Neutrophil (primary cell): ENCODE results near the gene OR5B3.

Source experiments
- H3K27ac ChIP-seq: fragments of 200-600 bp; sonication (generic); 2 replicates; pipeline ENCODE4 v1.5.1; 2016; ENCODE audit warnings: mild to moderate bottlenecking, moderate library complexity
- H3K27me3 ChIP-seq: fragments of 200-600 bp; sonication (generic); 2 replicates; pipeline ENCODE4 v1.6.0; 2016; ENCODE audit warnings: mild to moderate bottlenecking
- H3K36me3 ChIP-seq: fragments of 200-600 bp; sonication (generic); 2 replicates; pipeline ENCODE4 v1.5.1; 2017
- H3K4me1 ChIP-seq, 2 experiments: fragments of 200-600 bp in 1 of 2; sonication (generic) in 1 of 2; 1 replicate in 1 of 2; 2 replicates in 1 of 2; pipeline versions ENCODE4 v1.5.1 to v1.6.1; 2013 to 2016; ENCODE audit warnings: low read depth in 1 of 2, low read length in 1 of 2, mild to moderate bottlenecking in 1 of 2, moderate library complexity in 1 of 2; ENCODE audit not compliant: control insufficient read depth in 1 of 2, insufficient read depth in 1 of 2
- H3K4me3 ChIP-seq, 2 experiments: fragments of 200-600 bp in 1 of 2; sonication (generic) in 1 of 2; 1 replicate in 1 of 2; 2 replicates in 1 of 2; pipeline ENCODE4 v1.5.1; 2013 to 2016; ENCODE audit warnings: low read depth in 1 of 2, low read length in 1 of 2, mild to moderate bottlenecking in 1 of 2, moderate library complexity in 1 of 2
- H3K9me3 ChIP-seq: fragments of 200-600 bp; sonication (generic); 2 replicates; pipeline ENCODE4 v1.5.1; 2016
- TF ChIP-seq, protein P1 (sequence below): fragments of 200-600 bp; sonication (generic); IDR thresholded peaks from 2 replicates; pipeline ENCODE4 v1.5.1; 2016; ENCODE audit warnings: antibody characterized with exemption

Gene OR5B3

DNA sequence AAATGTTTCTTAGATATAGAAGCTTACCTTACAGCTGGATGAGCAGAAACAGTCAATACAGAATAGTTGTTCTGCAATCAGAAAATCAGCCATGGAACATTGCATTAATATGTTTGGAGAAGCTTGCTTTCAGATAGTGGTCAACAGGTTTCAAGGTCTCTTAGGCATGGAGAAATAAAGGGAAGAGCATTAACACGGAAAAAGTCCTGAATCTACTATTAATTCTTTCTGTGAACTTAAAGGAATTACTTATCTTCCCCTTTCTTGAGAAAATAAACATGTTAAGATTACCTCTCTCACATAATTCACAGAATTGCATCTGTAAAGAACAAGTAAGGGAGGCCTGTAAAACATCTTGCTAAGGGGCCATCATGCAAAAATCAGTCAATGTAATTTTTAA, at the start of gene OR5B3:
Gene OR5B3 (minus strand): TSS at position 101 of the 400 bp plus-strand sequence. CDS start 3,465 bp downstream, outside the sequence.
- Histone ChIP-seq H3K4me1 (no peaks in the 10 kb centered on the region), H3K27me3 (no peaks in the 10 kb centered on the region), H3K27ac (no peak within 1 kb of the TSS), H3K36me3 (no peaks in the 10 kb centered on the region), H3K4me3 (no peak within 1 kb of the TSS), H3K9me3 (no peaks in the 10 kb centered on the region)
- TF ChIP-seq, protein P1, sequence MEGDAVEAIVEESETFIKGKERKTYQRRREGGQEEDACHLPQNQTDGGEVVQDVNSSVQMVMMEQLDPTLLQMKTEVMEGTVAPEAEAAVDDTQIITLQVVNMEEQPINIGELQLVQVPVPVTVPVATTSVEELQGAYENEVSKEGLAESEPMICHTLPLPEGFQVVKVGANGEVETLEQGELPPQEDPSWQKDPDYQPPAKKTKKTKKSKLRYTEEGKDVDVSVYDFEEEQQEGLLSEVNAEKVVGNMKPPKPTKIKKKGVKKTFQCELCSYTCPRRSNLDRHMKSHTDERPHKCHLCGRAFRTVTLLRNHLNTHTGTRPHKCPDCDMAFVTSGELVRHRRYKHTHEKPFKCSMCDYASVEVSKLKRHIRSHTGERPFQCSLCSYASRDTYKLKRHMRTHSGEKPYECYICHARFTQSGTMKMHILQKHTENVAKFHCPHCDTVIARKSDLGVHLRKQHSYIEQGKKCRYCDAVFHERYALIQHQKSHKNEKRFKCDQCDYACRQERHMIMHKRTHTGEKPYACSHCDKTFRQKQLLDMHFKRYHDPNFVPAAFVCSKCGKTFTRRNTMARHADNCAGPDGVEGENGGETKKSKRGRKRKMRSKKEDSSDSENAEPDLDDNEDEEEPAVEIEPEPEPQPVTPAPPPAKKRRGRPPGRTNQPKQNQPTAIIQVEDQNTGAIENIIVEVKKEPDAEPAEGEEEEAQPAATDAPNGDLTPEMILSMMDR = no peak

DNA sequence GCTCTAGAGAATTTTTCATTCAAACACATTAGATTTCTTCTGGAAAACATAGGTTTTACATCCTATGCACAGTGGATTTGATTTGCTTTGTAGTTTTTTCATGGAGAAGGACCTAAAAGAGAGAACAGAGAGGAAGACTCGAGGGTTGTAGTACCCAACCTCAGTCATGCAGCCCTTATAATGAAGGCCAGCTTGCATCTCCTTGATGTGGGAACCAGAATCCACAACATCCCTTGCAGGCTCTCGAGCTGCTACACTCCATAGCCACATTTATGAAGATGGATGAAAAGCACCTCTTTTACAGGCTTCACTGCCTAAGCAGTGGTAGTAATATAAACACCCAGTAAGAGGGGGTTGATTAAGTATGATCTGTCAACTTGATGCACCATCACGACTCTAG, 44.9 kb upstream of the OR5B3 start:
- no peaks in the 10 kb centered on the region for H3K27me3 ChIP-seq
- TF ChIP-seq, protein P1 = no peak
- H3K36me3 ChIP-seq = no peaks in the 10 kb centered on the region
- no peaks in the 10 kb centered on the region for H3K4me1 ChIP-seq
- H3K9me3 ChIP-seq = no peaks in the 10 kb centered on the region
- no peak overlapping the region for H3K27ac ChIP-seq
- no peak overlapping the region for H3K4me3 ChIP-seq

DNA sequence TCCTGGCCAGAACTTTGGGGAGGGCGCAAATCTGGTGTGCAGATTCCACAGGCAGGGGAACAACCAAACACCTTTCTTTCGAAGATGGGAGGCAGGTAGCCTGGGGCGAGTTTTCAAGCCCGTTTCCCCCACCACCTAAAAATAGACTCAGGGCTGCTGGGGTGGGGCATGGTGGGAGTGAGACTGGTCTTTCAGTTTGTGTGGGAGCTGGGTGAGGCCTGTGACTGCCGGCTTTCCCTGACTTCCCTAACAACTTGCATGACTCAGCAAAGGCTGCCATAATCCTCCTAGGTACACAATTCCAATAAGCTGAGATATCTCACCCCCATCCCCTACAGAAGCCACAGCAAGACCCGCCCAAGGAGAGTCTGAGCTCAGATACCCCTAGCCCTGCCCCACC, 39.6 kb upstream of the OR5B3 start:
- H3K4me3 ChIP-seq = no peak overlapping the region
- no peaks in the 10 kb centered on the region for H3K4me1 ChIP-seq
- no peak overlapping the region for H3K27ac ChIP-seq
- TF ChIP-seq, protein P1 = no peak
- no peaks in the 10 kb centered on the region for H3K9me3 ChIP-seq
- no peaks in the 10 kb centered on the region for H3K36me3 ChIP-seq
- H3K27me3 ChIP-seq = no peaks in the 10 kb centered on the region

DNA sequence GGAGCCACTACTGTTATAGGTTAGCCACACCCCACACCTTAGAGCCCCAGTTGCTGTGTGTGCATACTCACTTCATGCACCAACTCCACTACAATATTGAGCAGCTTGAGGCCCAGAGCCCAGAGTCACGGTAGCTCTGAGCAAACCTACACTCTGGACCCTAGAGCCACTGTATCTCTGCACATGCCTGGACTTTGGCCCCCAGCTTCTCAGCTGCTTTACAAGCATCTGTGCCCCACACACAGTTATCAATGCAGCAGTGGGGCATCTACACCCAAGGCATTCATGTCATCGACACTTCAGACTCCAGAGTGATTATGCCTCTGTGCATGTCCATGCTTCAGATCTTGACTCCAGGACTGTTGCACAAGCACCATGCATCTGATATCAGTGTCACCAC, 37.6 kb upstream of the OR5B3 start:
- Histone ChIP-seq H3K9me3 (no peaks in the 10 kb centered on the region), H3K4me3 (no peak overlapping the region), H3K27me3 (no peaks in the 10 kb centered on the region), H3K27ac (no peak overlapping the region), H3K4me1 (no peaks in the 10 kb centered on the region), H3K36me3 (no peaks in the 10 kb centered on the region)
- TF ChIP-seq, protein P1 = no peak

DNA sequence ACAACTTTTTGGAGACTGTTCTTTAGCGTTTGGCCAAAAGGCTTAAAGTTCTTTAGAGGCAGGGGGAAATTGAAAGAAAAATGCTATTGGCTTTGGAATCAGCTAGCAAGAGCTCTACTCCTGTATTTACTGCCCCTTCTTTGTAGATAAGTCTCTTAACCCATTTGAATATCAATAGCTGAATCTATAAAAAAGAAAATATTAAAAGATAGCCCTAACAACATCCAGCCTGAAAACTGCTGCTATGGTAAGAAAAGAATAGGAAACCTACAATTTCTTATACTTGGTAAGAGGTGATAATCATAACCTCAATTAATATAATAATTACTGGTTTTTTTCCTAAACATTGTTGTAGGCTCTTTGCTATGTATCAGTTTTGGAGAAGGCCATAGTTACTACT, 35.5 kb upstream of the OR5B3 start, which contains the start of gene OR5B12:
Gene OR5B12 (minus strand): TSS at position 101 of the 400 bp plus-strand sequence. CDS start 2,085 bp downstream, outside the sequence.
- no peaks in the 10 kb centered on the region for H3K4me1 ChIP-seq
- H3K27me3 ChIP-seq = no peaks in the 10 kb centered on the region
- no peaks in the 10 kb centered on the region for H3K36me3 ChIP-seq
- TF ChIP-seq, protein P1 = no peak
- H3K9me3 ChIP-seq = no peaks in the 10 kb centered on the region
- H3K4me3 ChIP-seq = no peak within 1 kb of the TSS
- no peak within 1 kb of the TSS for H3K27ac ChIP-seq

DNA sequence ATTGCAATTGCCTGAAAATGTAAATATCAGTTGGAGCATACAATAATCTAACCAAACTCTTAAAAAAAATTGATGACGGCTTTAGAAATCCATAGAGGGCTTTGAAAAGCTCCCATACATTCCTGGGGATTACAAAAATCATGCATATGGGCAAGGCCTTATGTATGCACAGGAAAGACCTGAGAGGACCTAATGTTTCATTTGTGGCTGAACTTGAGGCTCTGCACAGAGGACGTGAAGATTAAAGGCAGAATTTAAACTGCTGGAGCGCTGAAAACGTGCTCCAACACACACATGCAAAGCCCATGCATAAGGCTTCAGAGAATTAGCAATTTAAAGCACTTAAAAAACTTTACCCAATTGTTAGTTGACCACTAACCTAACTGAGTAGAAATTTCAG, 31.8 kb upstream of the OR5B3 start:
- Histone ChIP-seq H3K9me3 (no peaks in the 10 kb centered on the region), H3K4me3 (no peak overlapping the region), H3K27ac (no peak overlapping the region), H3K4me1 (no peaks in the 10 kb centered on the region), H3K27me3 (no peaks in the 10 kb centered on the region), H3K36me3 (no peaks in the 10 kb centered on the region)
- TF ChIP-seq, protein P1 = no peak
